Memory B cell (primary cell): ENCODE results near the gene SLC6A20.

Experiments
- ATAC-seq: fragments of 150-1000 bp; cut with Tn5 transposase; 2 replicates; pipeline ENCODE4 v1.10.0; 2021; ENCODE audit warnings: low read depth, mild to moderate bottlenecking, moderate library complexity
- DNase-seq, 2 donors: peaks; one replicate each; pipeline ENCODE4 v3.0.0; 2022; ENCODE audit warnings: low spot score in 2 of 2
- H3K27ac Mint-ChIP-seq: one replicate; pipeline ENCODE4 v1.8.0; 2022; ENCODE audit warnings: mild to moderate bottlenecking, moderate library complexity, mixed read lengths
- H3K27me3 Mint-ChIP-seq: one replicate; pipeline ENCODE4 v1.8.0; 2022; ENCODE audit warnings: mixed read lengths
- H3K36me3 Mint-ChIP-seq: one replicate; pipeline ENCODE4 v1.8.0; 2022; ENCODE audit warnings: mild to moderate bottlenecking, mixed read lengths
- H3K4me1 Mint-ChIP-seq: one replicate; pipeline ENCODE4 v1.8.0; 2022; ENCODE audit warnings: mixed read lengths
- H3K4me3 Mint-ChIP-seq: one replicate; pipeline ENCODE4 v1.8.0; 2022; ENCODE audit warnings: mild to moderate bottlenecking, moderate library complexity, mixed read lengths
- H3K9me3 Mint-ChIP-seq: one replicate; pipeline ENCODE4 v1.8.0; 2022; ENCODE audit warnings: mixed read lengths

Gene SLC6A20

DNA sequence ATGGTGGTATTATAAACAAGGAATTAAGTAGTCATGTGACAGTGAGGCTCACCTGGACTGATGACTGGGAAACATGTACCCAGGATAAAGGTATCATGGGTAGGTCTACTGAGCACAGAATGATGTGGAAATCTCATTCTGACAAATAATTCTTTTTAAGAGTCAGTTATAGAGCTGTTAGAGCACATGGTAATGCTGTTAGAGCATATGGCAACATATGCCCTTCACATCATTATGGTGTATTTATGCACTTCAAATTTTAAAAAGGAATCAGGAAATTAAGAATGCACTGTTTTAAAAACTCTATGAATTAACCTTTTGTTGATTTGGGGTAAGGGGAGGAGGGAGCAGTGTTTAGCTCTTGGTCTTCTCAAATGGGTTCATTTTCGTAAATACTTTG lies 1.7 kb downstream of the SLC6A20 start:
- ATAC-seq, result no peak
- Mint-ChIP-seq H3K4me1 (peaks cover 19% of the 10 kb centered on the region), H3K27me3 (peaks cover 33% of the 10 kb centered on the region), H3K4me3 (no peak overlapping the region), H3K27ac (no peak overlapping the region), H3K36me3 (no peaks in the 10 kb centered on the region), H3K9me3 (peaks cover 8% of the 10 kb centered on the region)
- no peak for DNase-seq

DNA sequence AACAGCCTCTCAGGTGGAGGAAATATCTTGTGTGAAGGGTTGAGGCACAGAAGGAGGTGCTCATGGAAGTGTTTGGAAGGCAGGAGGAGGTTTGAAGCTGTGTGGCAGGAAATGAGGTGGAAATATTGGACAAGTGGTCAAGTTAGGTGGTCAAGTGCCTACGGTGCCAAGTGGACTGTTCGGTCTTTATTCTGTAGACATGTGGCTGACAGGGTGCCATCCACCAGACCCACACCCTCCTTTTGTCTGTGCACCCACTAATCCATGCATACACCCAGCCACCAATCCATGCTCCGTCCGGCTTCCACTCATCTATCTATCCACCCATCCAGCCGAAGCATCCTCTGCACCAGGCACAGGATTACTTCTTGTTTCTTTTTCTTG lies 2.2 kb downstream of the SLC6A20 start:
- Mint-ChIP-seq H3K36me3 (no peaks in the 10 kb centered on the region), H3K4me1 (peaks cover 19% of the 10 kb centered on the region)

DNA sequence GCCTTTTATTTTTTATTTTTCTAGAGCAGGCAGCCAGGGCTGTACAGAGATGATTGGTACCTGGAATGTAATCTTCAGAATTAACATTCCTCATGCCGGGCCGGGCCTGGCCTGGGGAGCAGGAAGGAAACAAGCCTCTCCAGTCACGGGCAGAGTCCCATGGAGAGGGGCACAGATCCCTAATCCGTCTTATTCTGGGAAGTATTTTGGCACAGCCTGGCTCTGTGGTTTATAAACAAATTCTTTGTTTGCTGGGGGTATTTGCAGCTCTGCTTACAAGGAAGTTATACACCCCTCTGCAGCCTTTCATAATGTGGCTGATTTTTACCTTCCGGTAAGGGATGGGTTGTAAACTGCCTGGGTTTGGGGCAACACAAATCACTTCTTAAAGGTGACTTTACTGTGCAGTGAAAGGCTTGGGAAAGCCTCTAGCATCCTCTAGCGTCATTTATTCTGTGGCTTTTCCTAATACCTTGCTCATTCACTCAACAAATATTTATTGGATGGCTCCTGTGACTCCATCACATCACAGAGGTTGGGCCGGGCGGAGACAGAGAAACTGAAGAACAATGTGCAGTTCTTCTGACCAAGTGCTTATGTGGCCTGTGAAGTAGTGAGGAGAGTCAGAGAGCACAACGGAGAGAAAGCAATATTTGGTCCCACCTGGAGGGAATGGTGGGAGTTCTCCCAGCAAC lies 2.7 kb downstream of the SLC6A20 start:
- no peak for ATAC-seq
- Mint-ChIP-seq H3K36me3 (no peaks in the 10 kb centered on the region), H3K4me3 (no peak overlapping the region), H3K4me1 (peaks cover 19% of the 10 kb centered on the region), H3K27ac (no peak overlapping the region), H3K27me3 (peaks cover 28% of the 10 kb centered on the region), H3K9me3 (peaks cover 8% of the 10 kb centered on the region)
- no peak for DNase-seq

More for the DNA sequence above, 2.2 kb downstream of the SLC6A20 start:
- DNase-seq (no peak), ATAC-seq (no peak)
- Mint-ChIP-seq H3K27ac (no peak overlapping the region), H3K4me3 (no peak overlapping the region), H3K27me3 (peaks cover 30% of the 10 kb centered on the region), H3K9me3 (peaks cover 8% of the 10 kb centered on the region)

GRCh38 chr3:45792516-45793172 lies 3.7 kb downstream of the SLC6A20 start:
- Mint-ChIP-seq H3K9me3 (peaks cover 8% of the 10 kb centered on the region), H3K4me1 (peaks cover 19% of the 10 kb centered on the region), H3K27ac (no peak overlapping the region), H3K27me3 (peaks cover 24% of the 10 kb centered on the region), H3K36me3 (no peaks in the 10 kb centered on the region), H3K4me3 (no peak overlapping the region)
- ATAC-seq (no peak), DNase-seq (no peak)

- H3K4me1 Mint-ChIP-seq, result peaks cover 19% of the 10 kb centered on the region
- H3K4me3 Mint-ChIP-seq, result no peak overlapping the region
- no peak for ATAC-seq
- no peaks in the 10 kb centered on the region for H3K36me3 Mint-ChIP-seq
- peaks cover 22% of the 10 kb centered on the region for H3K27me3 Mint-ChIP-seq
- H3K27ac Mint-ChIP-seq, result no peak overlapping the region
- H3K9me3 Mint-ChIP-seq, result peaks cover 8% of the 10 kb centered on the region
- DNase-seq, result no peak
These were observed 4.3 kb downstream of the SLC6A20 start for GRCh38 chr3:45792036-45792435.

DNA sequence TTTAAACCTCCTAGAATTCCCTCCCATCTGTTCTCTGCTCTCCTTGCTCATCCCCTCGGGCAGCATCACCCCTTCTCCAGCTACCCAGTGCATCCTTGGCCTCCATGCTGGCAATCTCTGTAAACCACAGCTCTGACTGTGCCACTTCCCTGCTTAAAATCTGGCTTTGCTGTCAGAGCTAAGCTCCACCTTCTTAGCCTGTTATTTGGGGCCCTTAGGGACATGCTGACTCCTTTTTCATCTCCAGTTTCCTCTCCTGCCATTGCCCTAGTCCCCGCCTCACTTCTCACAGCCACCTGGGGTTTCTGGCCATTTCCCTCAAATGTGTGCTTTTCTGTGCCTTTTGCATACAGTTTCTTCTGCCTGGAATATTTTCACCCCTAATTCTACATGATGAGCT lies 5.7 kb downstream of the SLC6A20 start:
- H3K36me3 Mint-ChIP-seq, result no peaks in the 10 kb centered on the region

DNA sequence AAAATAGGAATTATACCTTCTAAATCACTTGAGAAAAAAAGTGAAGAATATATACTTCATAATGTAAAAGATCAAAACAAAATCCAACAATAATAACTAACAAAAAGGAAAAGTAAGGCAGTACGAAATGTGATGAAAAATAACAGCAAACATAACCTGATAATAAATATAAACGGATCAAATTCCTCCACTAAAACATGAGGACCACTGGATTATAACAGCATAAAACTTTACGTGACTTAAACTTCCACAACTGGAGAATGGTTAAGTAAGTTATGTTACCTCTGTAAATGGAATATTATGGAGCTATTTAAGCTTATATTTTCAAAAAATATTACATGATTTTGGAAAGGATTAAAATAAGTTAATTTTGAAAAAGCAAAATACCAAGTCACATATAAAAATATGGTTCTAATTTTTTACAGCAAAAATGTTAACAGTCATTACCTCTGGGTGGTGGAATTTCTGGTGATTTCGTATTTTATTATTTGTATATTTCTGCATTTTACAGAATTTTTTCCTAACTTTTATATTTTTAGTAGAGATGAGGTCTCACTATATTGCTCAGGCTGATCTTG lies 7.0 kb downstream of the SLC6A20 start:
- ATAC-seq, result no peak
- peaks cover 13% of the 10 kb centered on the region for H3K9me3 Mint-ChIP-seq
- no peak for DNase-seq
- H3K4me3 Mint-ChIP-seq, result no peak overlapping the region
- peaks cover 11% of the 10 kb centered on the region for H3K4me1 Mint-ChIP-seq
- H3K27ac Mint-ChIP-seq, result no peak overlapping the region
- H3K36me3 Mint-ChIP-seq, result peaks cover 2% of the 10 kb centered on the region
- H3K27me3 Mint-ChIP-seq, result peaks cover 13% of the 10 kb centered on the region

More for the DNA sequence above, 5.7 kb downstream of the SLC6A20 start:
- Mint-ChIP-seq H3K4me1 (peaks cover 13% of the 10 kb centered on the region), H3K27me3 (peaks cover 18% of the 10 kb centered on the region), H3K4me3 (no peak overlapping the region), H3K27ac (no peak overlapping the region), H3K9me3 (peaks cover 8% of the 10 kb centered on the region)
- no peak for ATAC-seq
- DNase-seq, result no peak

GRCh38 chr3:45787551-45787950 lies 8.8 kb downstream of the SLC6A20 start:
- peaks cover 8% of the 10 kb centered on the region for H3K27me3 Mint-ChIP-seq
- H3K27ac Mint-ChIP-seq, result no peak overlapping the region
- peaks cover 13% of the 10 kb centered on the region for H3K9me3 Mint-ChIP-seq
- ATAC-seq, result no peak
- H3K4me1 Mint-ChIP-seq, result peaks cover 11% of the 10 kb centered on the region
- peaks cover 2% of the 10 kb centered on the region for H3K36me3 Mint-ChIP-seq
- H3K4me3 Mint-ChIP-seq, result no peak overlapping the region
- DNase-seq, result no peak

- no peak for DNase-seq
- peaks cover 8% of the 10 kb centered on the region for H3K27me3 Mint-ChIP-seq
- no peak for ATAC-seq
These were observed 9.4 kb downstream of the SLC6A20 start for GRCh38 chr3:45786801-45787495.

DNA sequence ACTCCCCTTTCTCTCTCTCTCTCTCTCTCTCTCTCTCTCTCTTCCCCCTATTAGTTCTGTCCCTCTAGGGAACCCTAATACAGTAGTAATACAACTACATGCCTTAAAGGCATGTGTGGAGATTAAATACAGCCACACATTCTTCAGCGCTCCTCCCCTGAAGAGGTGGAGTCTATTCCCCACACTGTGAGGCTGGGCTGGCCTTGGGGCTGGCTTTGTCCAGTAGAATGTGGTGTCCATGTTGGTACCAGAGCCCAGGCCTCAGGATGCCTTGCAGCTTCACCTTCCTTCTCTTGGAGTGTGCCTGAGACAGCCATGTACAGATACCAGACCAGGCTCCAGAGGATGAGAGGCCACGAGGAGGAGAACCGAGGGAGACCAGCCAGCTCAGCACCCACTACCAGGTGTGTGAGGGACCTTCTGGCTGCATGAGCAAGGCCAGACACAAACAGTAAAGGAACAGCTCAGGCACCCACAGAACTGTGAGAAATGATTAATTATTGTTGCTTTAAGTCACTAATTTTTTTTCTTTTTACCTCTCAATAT lies 10.7 kb downstream of the SLC6A20 start:
- Mint-ChIP-seq H3K27me3 (peaks cover 7% of the 10 kb centered on the region), H3K4me1 (peaks cover 3% of the 10 kb centered on the region), H3K9me3 (peaks cover 12% of the 10 kb centered on the region), H3K4me3 (no peak overlapping the region), H3K27ac (no peak overlapping the region), H3K36me3 (peaks cover 2% of the 10 kb centered on the region)
- DNase-seq (no peak), ATAC-seq (no peak)

More at GRCh38 chr3:45786801-45787495, 9.4 kb downstream of the SLC6A20 start:
- no peak overlapping the region for H3K27ac Mint-ChIP-seq
- H3K9me3 Mint-ChIP-seq, result peaks cover 13% of the 10 kb centered on the region
- peaks cover 10% of the 10 kb centered on the region for H3K4me1 Mint-ChIP-seq
- peaks cover 2% of the 10 kb centered on the region for H3K36me3 Mint-ChIP-seq
- no peak overlapping the region for H3K4me3 Mint-ChIP-seq

- ATAC-seq (no peak), DNase-seq (no peak)
- Mint-ChIP-seq H3K9me3 (peaks cover 4% of the 10 kb centered on the region), H3K4me3 (no peak overlapping the region), H3K4me1 (no peaks in the 10 kb centered on the region), H3K27ac (no peak overlapping the region), H3K27me3 (peaks cover 5% of the 10 kb centered on the region), H3K36me3 (peaks cover 2% of the 10 kb centered on the region)
These were observed 12.7 kb downstream of the SLC6A20 start for GRCh38 chr3:45783667-45784066.

DNA sequence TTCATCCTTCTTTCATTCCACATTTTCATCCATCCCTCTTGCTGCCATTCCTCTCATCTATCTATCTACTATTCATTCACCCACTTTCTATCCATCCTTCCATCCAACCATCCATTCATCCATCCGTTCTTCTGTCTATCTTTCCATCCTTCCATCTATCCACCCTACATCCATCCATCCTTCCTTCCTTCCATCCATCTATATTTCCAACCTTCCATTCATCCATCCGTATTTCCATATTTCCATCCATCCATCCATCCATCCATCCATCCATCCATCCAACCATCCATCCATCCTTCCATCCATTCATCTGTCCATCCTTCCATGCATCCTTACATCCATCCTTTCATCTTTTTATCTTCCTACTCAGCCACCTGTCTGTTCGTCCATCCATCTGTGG lies 14.0 kb downstream of the SLC6A20 start:
- ATAC-seq, result no peak
- Mint-ChIP-seq H3K27ac (no peak overlapping the region), H3K36me3 (peaks cover 2% of the 10 kb centered on the region), H3K4me3 (no peak overlapping the region), H3K27me3 (peaks cover 5% of the 10 kb centered on the region), H3K4me1 (no peaks in the 10 kb centered on the region), H3K9me3 (peaks cover 4% of the 10 kb centered on the region)
- DNase-seq, result no peak

DNA sequence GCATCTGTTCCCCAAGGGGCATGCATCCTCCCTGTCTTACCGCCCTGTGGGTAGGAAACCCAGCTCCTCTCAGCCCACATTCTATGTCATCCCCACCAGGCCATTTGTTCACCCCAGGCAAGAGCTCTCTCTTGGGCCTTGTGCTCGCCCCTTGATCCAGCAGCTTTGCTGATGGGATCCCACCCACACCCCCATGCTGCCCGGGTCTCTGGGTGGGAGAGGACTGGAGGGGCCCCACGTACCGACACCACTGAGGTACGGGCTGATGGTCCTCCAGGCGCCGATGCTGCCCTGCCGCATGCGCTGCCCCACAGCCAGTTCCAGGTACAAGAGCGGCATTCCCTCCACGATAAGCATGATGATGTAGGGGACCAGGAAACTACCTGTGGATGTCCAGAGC lies 14.5 kb downstream of the SLC6A20 start:
- no peak overlapping the region for H3K27ac Mint-ChIP-seq
- peaks cover 2% of the 10 kb centered on the region for H3K36me3 Mint-ChIP-seq
- H3K27me3 Mint-ChIP-seq, result peaks cover 3% of the 10 kb centered on the region
- no peak for DNase-seq
- H3K4me3 Mint-ChIP-seq, result no peak overlapping the region
- peaks cover 4% of the 10 kb centered on the region for H3K9me3 Mint-ChIP-seq
- ATAC-seq, result no peak
- H3K4me1 Mint-ChIP-seq, result no peaks in the 10 kb centered on the region

DNA sequence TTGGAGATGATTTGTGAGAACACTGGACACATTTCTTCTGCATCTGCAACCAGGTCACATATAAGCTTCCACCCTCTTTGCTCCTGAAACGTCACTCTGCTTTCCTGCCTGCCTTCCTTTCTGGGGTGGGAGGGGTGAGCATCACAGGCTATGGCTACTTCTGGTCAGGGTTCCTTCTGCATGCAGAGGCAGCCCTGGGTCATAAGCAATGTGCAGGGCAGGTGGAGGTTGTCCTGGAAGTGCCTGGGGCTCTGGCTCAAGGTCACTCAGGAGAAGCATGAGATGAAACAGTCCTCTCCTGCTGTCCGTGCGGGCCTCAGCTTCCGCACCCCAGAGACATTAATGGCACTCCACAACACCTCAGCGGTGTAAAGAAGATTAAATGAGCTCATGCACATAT lies 15.1 kb downstream of the SLC6A20 start:
- Mint-ChIP-seq H3K4me1 (no peaks in the 10 kb centered on the region), H3K27me3 (peaks cover 4% of the 10 kb centered on the region), H3K36me3 (peaks cover 2% of the 10 kb centered on the region), H3K4me3 (no peak overlapping the region), H3K27ac (no peak overlapping the region), H3K9me3 (peaks cover 4% of the 10 kb centered on the region)
- DNase-seq, result no peak
- no peak for ATAC-seq
